ENCODE results near the gene ETHE1.

- TF ChIP-seq ZSCAN18 (CRISPR knock-in tag; IDR thresholded peaks at IDR 0.05) (no peak), CTCF (IDR thresholded peaks at IDR 0.05) (no peak), TEAD4 (CRISPR knock-in tag; IDR thresholded peaks at IDR 0.05) (no peak), ZNF317 (CRISPR knock-in tag; IDR thresholded peaks at IDR 0.05; ENCODE audit: borderline replicate concordance, low read depth) (no peak), NFYB (CRISPR knock-in tag; conservative IDR thresholded peaks at IDR 0.05; ENCODE audit: low read depth) (no peak), FOXJ3 (CRISPR knock-in tag; IDR thresholded peaks at IDR 0.05; ENCODE audit: borderline replicate concordance) (no peak), MAX (CRISPR knock-in tag; IDR thresholded peaks at IDR 0.05) (no peak), ATF3 (CRISPR knock-in tag; conservative IDR thresholded peaks at IDR 0.05) (no peak), ZNF396 (CRISPR knock-in tag; IDR thresholded peaks at IDR 0.05; ENCODE audit: borderline replicate concordance) (no peak), ZNF416 (CRISPR knock-in tag; IDR thresholded peaks at IDR 0.05) (no peak), CREM (CRISPR knock-in tag; IDR thresholded peaks at IDR 0.05) (no peak), CREB1 (CRISPR knock-in tag; IDR thresholded peaks at IDR 0.05) (no peak), NR1H2 (CRISPR knock-in tag; IDR thresholded peaks at IDR 0.05) (no peak), KAT7 (CRISPR knock-in tag; IDR thresholded peaks at IDR 0.05; ENCODE audit: borderline replicate concordance) (no peak)
Observed at GRCh38 chr19:43546581-43546980, 19.6 kb upstream of the ETHE1 start.

All from WTC11 (cell line).